H9 (cell line): ENCODE data around the gene ANGPT4. TPM values are rescaled to one million over a fixed set of nuclear protein-coding genes. Genes with fewer than 3 reads are reported as not detected.

ENCODE experiments used
- DNase-seq: peaks from one replicate; pipeline ENCODE4 v3.0.0-alpha.2; 2017
- H2AFZ ChIP-seq: one replicate; pipeline ENCODE4 v1.6.1; 2013; ENCODE audit warnings: mild to moderate bottlenecking, low read length, control low read depth, moderate library complexity
- H2AK5ac ChIP-seq: 2 replicates; pipeline ENCODE4 v1.6.1; 2013; ENCODE audit warnings: low read length, control low read depth, mixed read lengths; ENCODE audit not compliant: insufficient read length
- H2BK120ac ChIP-seq: one replicate; pipeline ENCODE4 v1.6.1; 2013; ENCODE audit warnings: low read depth, mild to moderate bottlenecking, low read length, control low read depth, inconsistent platforms; ENCODE audit not compliant: poor library complexity, severe bottlenecking
- H2BK12ac ChIP-seq: 2 replicates; pipeline ENCODE4 v1.6.1; 2013; ENCODE audit warnings: low read length, control low read depth, mixed read lengths, low read depth; ENCODE audit not compliant: insufficient read length
- H2BK15ac ChIP-seq: 2 replicates; pipeline ENCODE4 v1.6.1; 2013; ENCODE audit warnings: low read depth, low read length, control low read depth
- H2BK20ac ChIP-seq: one replicate; pipeline ENCODE4 v1.6.1; 2013; ENCODE audit warnings: low read depth, mild to moderate bottlenecking, low read length, control low read depth, inconsistent platforms; ENCODE audit not compliant: poor library complexity, severe bottlenecking
- H2BK5ac ChIP-seq: 2 replicates; pipeline ENCODE4 v1.6.1; 2013; ENCODE audit warnings: low read length, control low read depth, mixed read lengths; ENCODE audit not compliant: insufficient read length
- H3K14ac ChIP-seq: 2 replicates; pipeline ENCODE4 v1.6.1; 2013; ENCODE audit warnings: low read length, control low read depth; ENCODE audit not compliant: insufficient read depth
- H3K18ac ChIP-seq: 2 replicates; pipeline ENCODE4 v1.6.1; 2013; ENCODE audit warnings: low read depth, mild to moderate bottlenecking, mixed read lengths, low read length, control low read depth; ENCODE audit not compliant: insufficient read length
- H3K23ac ChIP-seq: 2 replicates; pipeline ENCODE4 v1.6.1; 2013; ENCODE audit warnings: low read length, control low read depth, mixed read lengths, low read depth; ENCODE audit not compliant: insufficient read length
- H3K23me2 ChIP-seq: 2 replicates; pipeline ENCODE4 v1.6.1; 2013; ENCODE audit warnings: low read depth, mild to moderate bottlenecking, mixed read lengths, low read length, control low read depth; ENCODE audit not compliant: insufficient read length, poor library complexity, severe bottlenecking
- H3K27ac ChIP-seq: 2 replicates; pipeline ENCODE4 v1.5.1; 2013; ENCODE audit warnings: low read length, control low read depth, mixed read lengths, low read depth; ENCODE audit not compliant: insufficient read length
- H3K27me3 ChIP-seq: 2 replicates; pipeline ENCODE4 v1.6.1; 2013; ENCODE audit warnings: low read length, control low read depth, inconsistent platforms; ENCODE audit not compliant: insufficient read depth
- H3K4ac ChIP-seq: 2 replicates; pipeline ENCODE4 v1.6.1; 2013; ENCODE audit warnings: low read depth, mild to moderate bottlenecking, control low read depth, inconsistent platforms, low read length, moderate library complexity
- H3K4me1 ChIP-seq: 2 replicates; pipeline ENCODE4 v1.6.1; 2013; ENCODE audit warnings: low read length, control low read depth, inconsistent platforms; ENCODE audit not compliant: insufficient read depth
- H3K4me2 ChIP-seq: 2 replicates; pipeline ENCODE4 v1.6.1; 2013; ENCODE audit warnings: low read length, control low read depth, mixed read lengths; ENCODE audit not compliant: insufficient read length, insufficient read depth
- H3K56ac ChIP-seq: 2 replicates; pipeline ENCODE4 v1.6.1; 2013; ENCODE audit warnings: low read depth, mild to moderate bottlenecking, mixed read lengths, low read length, control low read depth; ENCODE audit not compliant: insufficient read length
- H3K79me1 ChIP-seq: 2 replicates; pipeline ENCODE4 v1.6.1; 2013; ENCODE audit warnings: low read depth, mild to moderate bottlenecking, moderate library complexity, low read length, control low read depth, inconsistent platforms; ENCODE audit not compliant: insufficient read depth, poor library complexity, severe bottlenecking
- H3K79me2 ChIP-seq: 2 replicates; pipeline ENCODE4 v1.6.1; 2013; ENCODE audit warnings: low read length, control low read depth, inconsistent platforms; ENCODE audit not compliant: insufficient read depth
- H3K9ac ChIP-seq: 2 replicates; pipeline ENCODE4 v1.6.1; 2013; ENCODE audit warnings: low read length, control low read depth, mixed read lengths; ENCODE audit not compliant: insufficient read length; ENCODE audit errors: extremely low read depth
- H3K9me3 ChIP-seq: one replicate; pipeline ENCODE4 v1.6.1; 2013; ENCODE audit warnings: low read depth, low read length, inconsistent platforms; ENCODE audit not compliant: control insufficient read depth
- H3T11ph ChIP-seq: one replicate; pipeline ENCODE4 v1.6.1; 2013; ENCODE audit warnings: mild to moderate bottlenecking, low read length, control low read depth, inconsistent platforms
- H4K20me1 ChIP-seq: one replicate; pipeline ENCODE4 v1.6.1; 2013; ENCODE audit not compliant: control insufficient read depth, insufficient read length, insufficient read depth
- H4K5ac ChIP-seq: 2 replicates; pipeline ENCODE4 v1.6.1; 2013; ENCODE audit warnings: low read depth, mild to moderate bottlenecking, mixed read lengths, low read length, control low read depth; ENCODE audit not compliant: insufficient read length
- H4K8ac ChIP-seq: replicated peaks from 2 replicates; pipeline ENCODE4 v1.6.1; 2013; ENCODE audit warnings: low read length, control low read depth, mixed read lengths, low read depth; ENCODE audit not compliant: insufficient read length
- H4K91ac ChIP-seq: 2 replicates; pipeline ENCODE4 v1.6.1; 2013; ENCODE audit warnings: low read depth, mild to moderate bottlenecking, moderate library complexity, mixed read lengths, low read length, control low read depth; ENCODE audit not compliant: insufficient read length
- H3K27ac Mint-ChIP-seq, 3 experiments: 2 replicates in 2 of 3; 3 replicates in 1 of 3; pipeline ENCODE4 v1.8.0; 2020 to 2021; ENCODE audit warnings: mixed read lengths in 3 of 3, mild to moderate bottlenecking in 1 of 3, moderate library complexity in 1 of 3
- H3K27me3 Mint-ChIP-seq: 2 replicates; pipeline ENCODE4 v1.8.0; 2021; ENCODE audit warnings: low read depth, mild to moderate bottlenecking, moderate library complexity, mixed read lengths
- H3K36me3 Mint-ChIP-seq, 3 experiments: 2 replicates in 2 of 3; 3 replicates in 1 of 3; pipeline ENCODE4 v1.8.0; 2020 to 2021; ENCODE audit warnings: low read depth in 3 of 3, mixed read lengths in 3 of 3; ENCODE audit not compliant: insufficient read depth in 1 of 3
- H3K4me1 Mint-ChIP-seq, 2 experiments: 2 replicates each; pipeline ENCODE4 v1.8.0; 2020; ENCODE audit warnings: mixed read lengths in 2 of 2
- H3K4me3 Mint-ChIP-seq, 2 experiments: 2 replicates in 1 of 2; 3 replicates in 1 of 2; pipeline ENCODE4 v1.8.0; 2020 to 2021; ENCODE audit warnings: mild to moderate bottlenecking in 2 of 2, mixed read lengths in 2 of 2, moderate library complexity in 1 of 2
- H3K9me3 Mint-ChIP-seq, 2 experiments: 2 replicates in 1 of 2; 3 replicates in 1 of 2; pipeline ENCODE4 v1.8.0; 2020; ENCODE audit warnings: mild to moderate bottlenecking in 2 of 2, mixed read lengths in 2 of 2, moderate library complexity in 1 of 2
- WGBS: extraction: QIAGEN DNeasy Blood & Tissue Kit; methylation state at CpG from one replicate; pipeline ENCODE4 v1.1.7; 2013; ENCODE audit warnings: missing lambda C conversion rate, low lambda C conversion rate, mixed read lengths; ENCODE audit not compliant: insufficient read length; ENCODE audit errors: extremely low coverage; 5-methylcytosine and 5-hydroxymethylcytosine counted together
- total RNA-seq: library from RNA; stranded (reverse); gene quantifications from 2 replicates; pipeline ENCODE4 v1.2.1, GENCODE V29; 2021
- TF ChIP-seq, protein P1 (sequence below): fragments of 200-600 bp; sonication (generic); conservative IDR thresholded peaks from 3 replicates; pipeline ENCODE4 v1.8.0; 2021; ENCODE audit warnings: antibody characterized with exemption, mild to moderate bottlenecking

Gene ANGPT4
- total RNA-seq, 1 experiment from 2014 or later, result 0.11 TPM

- Mint-ChIP-seq H3K4me1 (peaks cover 35% of the 10 kb centered on the region in 2 experiments), H3K9me3 (no peaks in the 10 kb centered on the region), H3K27me3 (peaks cover 28% of the 10 kb centered on the region), H3K4me3 (peak overlapping the region; percentile 76 to 86), H3K36me3 (no peaks in the 10 kb centered on the region; a peak in 1 of 7 replicates), H3K27ac (no peak overlapping the region)
- H4K20me1 ChIP-seq, result no peaks in the 10 kb centered on the region
- no peaks in the 10 kb centered on the region; the same call in 1 of the 2 replicates for H3K4me1 ChIP-seq
- no peak overlapping the region for H3K18ac ChIP-seq
- no peak overlapping the region for H4K8ac ChIP-seq
- H3K4ac ChIP-seq, result no peak overlapping the region
- H3K79me1 ChIP-seq, result no peaks in the 10 kb centered on the region
- H3K27ac ChIP-seq, result no peak overlapping the region
- H2AFZ ChIP-seq, result no peak overlapping the region
- no peak overlapping the region for H3K9ac ChIP-seq
- no peaks in the 10 kb centered on the region; the same call in 1 of the 2 replicates for H3K27me3 ChIP-seq
- H3K9me3 ChIP-seq, result no peaks in the 10 kb centered on the region
- H2BK120ac ChIP-seq, result no peak overlapping the region
- no peak overlapping the region for H3K23ac ChIP-seq
- no CpG with 5 or more reads among the region's 50 CpGs for WGBS
- H2BK5ac ChIP-seq, result no peak overlapping the region
- H2AK5ac ChIP-seq, result no peak overlapping the region
- no peaks in the 10 kb centered on the region for H3K79me2 ChIP-seq
- H4K91ac ChIP-seq, result no peak overlapping the region
- H2BK20ac ChIP-seq, result no peak overlapping the region
- no peak overlapping the region for H2BK12ac ChIP-seq
- H4K5ac ChIP-seq, result no peak overlapping the region
- no peak for DNase-seq
- H3K23me2 ChIP-seq, result peaks cover 28% of the 10 kb centered on the region
- H3T11ph ChIP-seq, result no peak overlapping the region
- H3K56ac ChIP-seq, result no peak overlapping the region
- no peak overlapping the region; the same call in 1 of the 2 replicates for H3K14ac ChIP-seq
- no peak overlapping the region for H2BK15ac ChIP-seq
- H3K4me2 ChIP-seq, result peak overlapping the region; percentile 63
- TF ChIP-seq, protein P1, sequence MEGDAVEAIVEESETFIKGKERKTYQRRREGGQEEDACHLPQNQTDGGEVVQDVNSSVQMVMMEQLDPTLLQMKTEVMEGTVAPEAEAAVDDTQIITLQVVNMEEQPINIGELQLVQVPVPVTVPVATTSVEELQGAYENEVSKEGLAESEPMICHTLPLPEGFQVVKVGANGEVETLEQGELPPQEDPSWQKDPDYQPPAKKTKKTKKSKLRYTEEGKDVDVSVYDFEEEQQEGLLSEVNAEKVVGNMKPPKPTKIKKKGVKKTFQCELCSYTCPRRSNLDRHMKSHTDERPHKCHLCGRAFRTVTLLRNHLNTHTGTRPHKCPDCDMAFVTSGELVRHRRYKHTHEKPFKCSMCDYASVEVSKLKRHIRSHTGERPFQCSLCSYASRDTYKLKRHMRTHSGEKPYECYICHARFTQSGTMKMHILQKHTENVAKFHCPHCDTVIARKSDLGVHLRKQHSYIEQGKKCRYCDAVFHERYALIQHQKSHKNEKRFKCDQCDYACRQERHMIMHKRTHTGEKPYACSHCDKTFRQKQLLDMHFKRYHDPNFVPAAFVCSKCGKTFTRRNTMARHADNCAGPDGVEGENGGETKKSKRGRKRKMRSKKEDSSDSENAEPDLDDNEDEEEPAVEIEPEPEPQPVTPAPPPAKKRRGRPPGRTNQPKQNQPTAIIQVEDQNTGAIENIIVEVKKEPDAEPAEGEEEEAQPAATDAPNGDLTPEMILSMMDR, result no peak
Measured at GRCh38 chr20:845226-845868, 70.8 kb downstream of the ANGPT4 start.
